GM23338 (cell line): ENCODE results near the gene EXOC6B.

Experiments used
- CREB1 ChIP-seq: fragments of 250-450 bp; sonication (Bioruptor Pico); IDR thresholded peaks from 2 replicates; pipeline ENCODE4 v1.5.0; 2020; ENCODE audit warnings: low read depth, mild to moderate bottlenecking, moderate library complexity
- CTCF ChIP-seq, 2 experiments: fragments of 200-600 bp in 1 of 2; sonication (generic) in 1 of 2; conservative IDR thresholded peaks; 2 replicates each; pipeline versions ENCODE4 v1.5.1 to v1.6.1; 2016 to 2017; ENCODE audit warnings: antibody characterized with exemption in 2 of 2, low read depth in 2 of 2, mild to moderate bottlenecking in 2 of 2, moderate library complexity in 1 of 2
- ETS1 ChIP-seq: IDR thresholded peaks from 2 replicates; pipeline ENCODE4 v1.6.1; 2016; ENCODE audit warnings: antibody characterized with exemption
- EZH2 ChIP-seq: fragments of 200-600 bp; sonication (generic); IDR thresholded peaks from one replicate; pipeline ENCODE4 v1.8.0; 2017; ENCODE audit warnings: antibody characterized with exemption, mild to moderate bottlenecking, low read depth; ENCODE audit not compliant: unreplicated experiment
- EZH2phosphoT487 ChIP-seq: fragments of 200-600 bp; sonication (generic); IDR thresholded peaks from one replicate; pipeline ENCODE4 v1.8.1; 2018; ENCODE audit warnings: antibody characterized with exemption; ENCODE audit not compliant: unreplicated experiment
- JUNB ChIP-seq: IDR thresholded peaks from one replicate; pipeline ENCODE4 v1.6.1; 2016; ENCODE audit warnings: antibody characterized with exemption; ENCODE audit not compliant: unreplicated experiment
- NANOG ChIP-seq: IDR thresholded peaks from 2 replicates; pipeline ENCODE4 v1.6.1; 2016; ENCODE audit warnings: antibody characterized with exemption, borderline replicate concordance
- POLR2AphosphoS5 ChIP-seq: IDR thresholded peaks from 2 replicates; pipeline ENCODE4 v1.6.1; 2016; ENCODE audit warnings: antibody characterized with exemption, low read depth
- REST ChIP-seq: IDR thresholded peaks from one replicate; pipeline ENCODE4 v1.6.1; 2018; ENCODE audit warnings: antibody characterized with exemption; ENCODE audit not compliant: unreplicated experiment
- STAT1 ChIP-seq: IDR thresholded peaks from one replicate; pipeline ENCODE4 v1.6.1; 2016; ENCODE audit warnings: antibody characterized with exemption; ENCODE audit not compliant: unreplicated experiment
- ZNF331 ChIP-seq: fragments of 250-450 bp; sonication (Bioruptor Pico); IDR thresholded peaks from 2 replicates; pipeline ENCODE4 v1.5.0; 2020; ENCODE audit warnings: low read depth, mild to moderate bottlenecking, moderate library complexity

DNA sequence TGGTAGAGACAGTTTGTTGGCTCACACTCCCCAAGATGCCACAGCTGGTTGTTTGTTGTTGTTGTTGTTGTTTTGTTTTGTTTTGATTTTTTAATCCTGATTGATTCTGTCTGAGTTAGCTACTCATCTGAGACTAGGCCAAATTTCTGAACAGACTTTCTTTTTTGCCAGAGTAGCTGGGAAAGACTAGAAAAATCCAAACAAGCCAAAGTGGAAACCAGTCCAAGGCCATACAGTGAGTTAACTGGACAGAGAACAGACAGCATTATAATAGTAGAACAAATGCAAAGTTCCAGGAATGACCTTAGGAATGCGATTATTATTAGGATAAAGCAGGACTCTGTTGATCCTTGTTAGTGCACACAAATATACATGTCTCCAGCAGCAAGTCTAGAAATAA, 634.4 kb downstream of the EXOC6B start:
- TF ChIP-seq CTCF (conservative IDR thresholded peaks at IDR 0.05; ENCODE audit: low read depth in 2 of 2) (no peak), ETS1 (no peak), POLR2AphosphoS5 (no peak), CREB1 (CRISPR knock-in tag) (no peak), EZH2 (no peak), EZH2phosphoT487 (no peak), JUNB (no peak), REST (no peak), ZNF331 (no peak), STAT1 (no peak), NANOG (no peak)
